Keratinocyte (primary cell): Measurements from ENCODE around the gene ZBTB24. TPM values are rescaled to one million over a fixed set of nuclear protein-coding genes. Genes with fewer than 3 reads are reported as not detected.

Source experiments
- DNase-seq: peaks from one replicate; pipeline ENCODE4 v3.0.0-alpha.2; 2011; ENCODE audit warnings: low read depth, missing footprints, low spot score
- FAIRE-seq: peaks from 2 replicates; lab custom pipeline; 2011; peaks lifted over from hg19 to GRCh38; lab: Jason Lieb, UNC
- H2AFZ ChIP-seq: 2 replicates; pipeline ENCODE4 v1.6.0; 2012; ENCODE audit warnings: low read length, control low read depth, inconsistent platforms; ENCODE audit not compliant: control insufficient read depth
- H3K27ac ChIP-seq: 2 replicates; pipeline ENCODE4 v1.5.1; 2011; ENCODE audit warnings: low read length; ENCODE audit not compliant: control insufficient read depth, insufficient read depth
- H3K27me3 ChIP-seq: 3 replicates; pipeline ENCODE4 v1.6.0; 2011; ENCODE audit warnings: low read length; ENCODE audit not compliant: control insufficient read depth, insufficient read depth; ENCODE audit errors: extremely low read depth
- H3K36me3 ChIP-seq, 2 experiments: 2 replicates in 1 of 2; 3 replicates in 1 of 2; pipeline ENCODE4 v1.5.1; 2011; ENCODE audit warnings: low read length in 2 of 2, mild to moderate bottlenecking in 1 of 2; ENCODE audit not compliant: control insufficient read depth in 2 of 2, insufficient read depth in 2 of 2; ENCODE audit errors: extremely low read depth in 1 of 2
- H3K4me1 ChIP-seq: 3 replicates; pipeline ENCODE4 v1.5.1; 2011; ENCODE audit warnings: low read length; ENCODE audit not compliant: control insufficient read depth, insufficient read depth; ENCODE audit errors: extremely low read depth
- H3K4me2 ChIP-seq: 3 replicates; pipeline ENCODE4 v1.6.0; 2011; ENCODE audit warnings: low read depth, low read length; ENCODE audit not compliant: control insufficient read depth, insufficient read depth; ENCODE audit errors: extremely low read depth
- H3K4me3 ChIP-seq, 3 experiments: fragments of 200-600 bp in 1 of 3; sonication (generic) in 1 of 3; 2 replicates in 2 of 3; 3 replicates in 1 of 3; pipeline ENCODE4 v1.5.1; 2011 to 2016; ENCODE audit warnings: low read length in 3 of 3, mild to moderate bottlenecking in 3 of 3, control low read depth in 2 of 3, inconsistent platforms in 1 of 3, low read depth in 1 of 3, mixed read lengths in 1 of 3, mixed run types in 1 of 3, moderate library complexity in 1 of 3; ENCODE audit not compliant: control insufficient read depth in 2 of 3, insufficient read depth in 2 of 3; ENCODE audit errors: extremely low read depth in 1 of 3
- H3K79me2 ChIP-seq: 2 replicates; pipeline ENCODE4 v1.6.0; 2012; ENCODE audit warnings: low read length; ENCODE audit not compliant: control insufficient read depth, insufficient read depth
- H3K9ac ChIP-seq: 3 replicates; pipeline ENCODE4 v1.6.0; 2011; ENCODE audit warnings: low read length; ENCODE audit not compliant: control insufficient read depth, insufficient read depth; ENCODE audit errors: extremely low read depth
- H3K9me1 ChIP-seq: 3 replicates; pipeline ENCODE4 v1.6.0; 2011; ENCODE audit warnings: low read length; ENCODE audit not compliant: control insufficient read depth, insufficient read depth; ENCODE audit errors: extremely low read depth
- H3K9me3 ChIP-seq: 2 replicates; pipeline ENCODE4 v1.5.1; 2012; ENCODE audit warnings: low read depth, low read length; ENCODE audit not compliant: control insufficient read depth
- H4K20me1 ChIP-seq: 3 replicates; pipeline ENCODE4 v1.6.0; 2011; ENCODE audit warnings: low read length; ENCODE audit not compliant: control insufficient read depth, insufficient read depth; ENCODE audit errors: extremely low read depth
- EZH2 ChIP-seq: IDR thresholded peaks from one replicate; pipeline ENCODE4 v1.6.1; 2012; ENCODE audit warnings: inconsistent platforms, mild to moderate bottlenecking, low read length, moderate library complexity
- dilution Hi-C: fragments of 300-500 bp; cut with MboI; formaldehyde crosslinking; loops from one replicate; pipeline ENCODE4 v1.7.0; 2020; ENCODE audit warnings: low sequenced_read_pairs; ENCODE audit not compliant: extremely low pct_ligation_motif_present
- polyA plus RNA-seq, 5 experiments: library from polyadenylated mRNA; depleted of rRNA in 3 of 5; stranded (reverse) in 3 of 5; stranded (forward) in 1 of 5; unstranded in 1 of 5; fragments of >200 nt; gene quantifications; 1 replicate in 1 of 5; 2 replicates in 3 of 5; 3 replicates in 1 of 5; pipeline versions ENCODE4 v1.2.1 to v1.2.3, GENCODE V29; 2011 to 2012; ENCODE audit warnings: missing spikeins in 2 of 5, low read depth in 1 of 5, low replicate concordance in 1 of 5
- TF ChIP-seq, protein P1 (sequence below), 3 experiments: IDR thresholded peaks in 1 of 3; conservative IDR thresholded peaks in 1 of 3; optimal IDR thresholded peaks in 1 of 3; 2 replicates in 2 of 3; 3 replicates in 1 of 3; pipeline versions ENCODE3 to v1.5.1; 2011; ENCODE audit warnings: low read length in 3 of 3, mild to moderate bottlenecking in 3 of 3, moderate library complexity in 2 of 3, control low read depth in 1 of 3, inconsistent platforms in 1 of 3; ENCODE audit not compliant: insufficient read depth in 2 of 3; ENCODE audit errors: extremely low read depth in 1 of 3

Gene ZBTB24
- polyA plus RNA-seq, 1 donor (not counting 4 experiments of a cell fraction or from before 2014, with no cell fraction given) = 4.6 TPM

DNA sequence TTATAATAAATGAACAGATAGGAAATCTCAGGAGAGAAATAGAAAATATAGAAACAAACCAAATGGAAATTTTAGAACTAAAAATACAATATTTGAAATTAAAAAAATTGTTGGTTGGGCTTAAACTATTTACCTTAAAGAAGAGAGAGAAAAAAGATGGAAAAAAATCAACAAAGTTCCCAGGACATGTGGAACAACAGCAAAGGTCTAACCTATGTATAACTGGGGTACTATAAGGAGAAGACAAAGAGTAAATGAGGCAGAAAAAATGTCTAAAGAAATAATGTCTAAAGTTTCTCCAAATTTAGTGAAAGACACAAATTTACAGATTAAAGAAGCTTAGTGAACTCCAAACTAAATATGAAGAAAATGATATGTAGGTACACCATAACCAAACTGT lies 41.1 kb upstream of the ZBTB24 start:
- Histone ChIP-seq H2AFZ (no peak overlapping the region), H3K9ac (no peak overlapping the region), H3K4me2 (no peak overlapping the region), H3K27me3 (no peaks in the 10 kb centered on the region), H3K4me1 (no peaks in the 10 kb centered on the region), H3K9me3 (no peaks in the 10 kb centered on the region), H4K20me1 (no peaks in the 10 kb centered on the region), H3K36me3 (no peaks in the 10 kb centered on the region), H3K9me1 (no peaks in the 10 kb centered on the region), H3K4me3 (no peak overlapping the region), H3K79me2 (no peaks in the 10 kb centered on the region), H3K27ac (no peak overlapping the region)
- DNase-seq (no peak), FAIRE-seq (no peak)
- TF ChIP-seq EZH2 = no peak
- TF ChIP-seq, protein P1, sequence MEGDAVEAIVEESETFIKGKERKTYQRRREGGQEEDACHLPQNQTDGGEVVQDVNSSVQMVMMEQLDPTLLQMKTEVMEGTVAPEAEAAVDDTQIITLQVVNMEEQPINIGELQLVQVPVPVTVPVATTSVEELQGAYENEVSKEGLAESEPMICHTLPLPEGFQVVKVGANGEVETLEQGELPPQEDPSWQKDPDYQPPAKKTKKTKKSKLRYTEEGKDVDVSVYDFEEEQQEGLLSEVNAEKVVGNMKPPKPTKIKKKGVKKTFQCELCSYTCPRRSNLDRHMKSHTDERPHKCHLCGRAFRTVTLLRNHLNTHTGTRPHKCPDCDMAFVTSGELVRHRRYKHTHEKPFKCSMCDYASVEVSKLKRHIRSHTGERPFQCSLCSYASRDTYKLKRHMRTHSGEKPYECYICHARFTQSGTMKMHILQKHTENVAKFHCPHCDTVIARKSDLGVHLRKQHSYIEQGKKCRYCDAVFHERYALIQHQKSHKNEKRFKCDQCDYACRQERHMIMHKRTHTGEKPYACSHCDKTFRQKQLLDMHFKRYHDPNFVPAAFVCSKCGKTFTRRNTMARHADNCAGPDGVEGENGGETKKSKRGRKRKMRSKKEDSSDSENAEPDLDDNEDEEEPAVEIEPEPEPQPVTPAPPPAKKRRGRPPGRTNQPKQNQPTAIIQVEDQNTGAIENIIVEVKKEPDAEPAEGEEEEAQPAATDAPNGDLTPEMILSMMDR (optimal IDR thresholded peaks at IDR 0.05 in 1 of 3, IDR thresholded peaks at IDR 0.05 in 1 of 3, conservative IDR thresholded peaks at IDR 0.05 in 1 of 3; ENCODE audit: extremely low read depth in 1 of 3, insufficient read depth in 2 of 3, low read length in 3 of 3) = no peak
- dilution Hi-C loops = no loop called here

DNA sequence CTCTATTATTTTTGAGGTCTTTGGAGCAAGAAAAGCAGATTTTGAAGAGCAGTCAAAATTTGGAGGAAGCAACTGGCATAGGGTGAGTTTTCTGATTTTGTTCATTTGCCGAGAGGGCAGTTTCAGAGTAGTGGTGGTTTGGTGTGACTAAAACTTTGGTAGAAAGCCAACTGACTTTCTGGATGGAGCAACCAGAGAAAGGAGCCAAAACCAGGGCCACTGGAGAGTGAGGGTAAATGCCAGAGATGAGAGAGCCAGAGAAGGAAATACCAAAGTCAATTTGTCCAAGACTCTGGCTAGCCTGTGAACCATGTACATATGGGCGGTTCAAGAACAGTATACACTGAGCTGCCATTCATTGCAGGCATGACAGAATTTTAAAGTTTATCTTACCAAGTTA lies 40.5 kb upstream of the ZBTB24 start:
- H3K36me3 ChIP-seq = no peaks in the 10 kb centered on the region
- H3K9ac ChIP-seq = no peak overlapping the region
- H3K4me1 ChIP-seq = no peaks in the 10 kb centered on the region
- H3K4me3 ChIP-seq = no peak overlapping the region
- no peaks in the 10 kb centered on the region for H3K9me1 ChIP-seq
- DNase-seq = no peak
- H4K20me1 ChIP-seq = no peaks in the 10 kb centered on the region
- H3K79me2 ChIP-seq = no peaks in the 10 kb centered on the region
- H3K4me2 ChIP-seq = no peak overlapping the region
- TF ChIP-seq, protein P1 (optimal IDR thresholded peaks at IDR 0.05 in 1 of 3, IDR thresholded peaks at IDR 0.05 in 1 of 3, conservative IDR thresholded peaks at IDR 0.05 in 1 of 3; ENCODE audit: extremely low read depth in 1 of 3, insufficient read depth in 2 of 3, low read length in 3 of 3) = no peak
- no peak for TF ChIP-seq EZH2
- H2AFZ ChIP-seq = no peak overlapping the region
- dilution Hi-C loops = no loop called here
- no peak for FAIRE-seq
- no peaks in the 10 kb centered on the region for H3K9me3 ChIP-seq
- H3K27ac ChIP-seq = no peak overlapping the region
- H3K27me3 ChIP-seq = no peaks in the 10 kb centered on the region
